Fibroblast of lung (primary cell): ENCODE results near the gene APOL4. TPM values are rescaled to one million over a fixed set of nuclear protein-coding genes. Genes with fewer than 3 reads are reported as not detected.

Experiments used
- DNase-seq, 2 donors: peaks; one replicate each; pipeline versions ENCODE4 v3.0.0 to v3.0.0-alpha.2; 2010; ENCODE audit warnings: low read depth in 2 of 2
- H2AFZ ChIP-seq: 2 replicates; pipeline ENCODE4 v1.5.1; 2012; ENCODE audit warnings: low read length, control low read depth, inconsistent platforms
- H3K27ac ChIP-seq: 2 replicates; pipeline ENCODE4 v1.5.1; 2011; ENCODE audit warnings: low read length, control low read depth; ENCODE audit not compliant: insufficient read depth
- H3K27me3 ChIP-seq: 2 replicates; pipeline ENCODE4 v1.5.1; 2011; ENCODE audit warnings: mild to moderate bottlenecking, low read length; ENCODE audit not compliant: control insufficient read depth, insufficient read depth
- H3K36me3 ChIP-seq: 2 replicates; pipeline ENCODE4 v1.5.1; 2011; ENCODE audit warnings: low read length; ENCODE audit not compliant: control insufficient read depth, insufficient read depth
- H3K4me1 ChIP-seq: 2 replicates; pipeline ENCODE4 v1.5.1; 2011; ENCODE audit warnings: low read length; ENCODE audit not compliant: control insufficient read depth, insufficient read depth; ENCODE audit errors: extremely low read depth
- H3K4me2 ChIP-seq: 2 replicates; pipeline ENCODE4 v1.5.1; 2011; ENCODE audit warnings: low read length, control low read depth; ENCODE audit not compliant: insufficient read depth; ENCODE audit errors: extremely low read depth
- H3K4me3 ChIP-seq, 4 experiments: fragments of 200-600 bp in 1 of 4; sonication (generic) in 1 of 4; replicated peaks in 1 of 4; 2 replicates each; pipeline ENCODE4 v1.5.1; 2011 to 2016; ENCODE audit warnings: low read length in 4 of 4, low read depth in 3 of 4, mild to moderate bottlenecking in 3 of 4, control low read depth in 2 of 4, inconsistent platforms in 1 of 4, mixed read lengths in 1 of 4; ENCODE audit not compliant: insufficient read depth in 1 of 4; ENCODE audit errors: control extremely low read depth in 1 of 4
- H3K79me2 ChIP-seq: 2 replicates; pipeline ENCODE4 v1.5.1; 2012; ENCODE audit warnings: mild to moderate bottlenecking, low read length, inconsistent platforms; ENCODE audit not compliant: control insufficient read depth, insufficient read depth
- H3K9ac ChIP-seq: 2 replicates; pipeline ENCODE4 v1.5.1; 2011; ENCODE audit warnings: mild to moderate bottlenecking, low read length, control low read depth; ENCODE audit not compliant: insufficient read depth
- H3K9me3 ChIP-seq: 2 replicates; pipeline ENCODE4 v1.5.1; 2012; ENCODE audit warnings: low read depth, low read length; ENCODE audit not compliant: control insufficient read depth, insufficient read depth
- H4K20me1 ChIP-seq: 2 replicates; pipeline ENCODE4 v1.5.1; 2011; ENCODE audit warnings: low read length; ENCODE audit not compliant: control insufficient read depth, insufficient read depth; ENCODE audit errors: extremely low read depth
- EZH2 ChIP-seq: IDR thresholded peaks from 2 replicates; pipeline ENCODE4 v1.5.1; 2012; ENCODE audit warnings: low read length, control low read depth, mild to moderate bottlenecking; ENCODE audit errors: missing control alignments
- polyA plus RNA-seq, 2 donors: library from polyadenylated mRNA; depleted of rRNA in 1 of 2; stranded (reverse) in 1 of 2; unstranded in 1 of 2; fragments of >200 nt; gene quantifications; 2 replicates each; pipeline ENCODE4 v1.2.1, GENCODE V29; 2011 to 2012; ENCODE audit warnings: missing spikeins in 1 of 2
- total RNA-seq: library from RNA; depleted of rRNA; stranded (reverse); fragments of >200 nt; gene quantifications from 2 replicates; pipeline ENCODE4 v1.2.1, GENCODE V29; 2014
- TF ChIP-seq, protein P1 (sequence below), 2 donors: IDR thresholded peaks in 1 of 2; conservative IDR thresholded peaks in 1 of 2; 1 replicate in 1 of 2; 2 replicates in 1 of 2; pipeline ENCODE4 v1.5.1; 2011 to 2012; ENCODE audit warnings: low read length in 2 of 2, control low read depth in 1 of 2, inconsistent platforms in 1 of 2, low read depth in 1 of 2, mild to moderate bottlenecking in 1 of 2

Gene APOL4
- total and polyA plus RNA-seq, 2 donors (not counting 1 experiment from before 2014, with no cell fraction given), result 0.31 to 2.0 TPM

DNA sequence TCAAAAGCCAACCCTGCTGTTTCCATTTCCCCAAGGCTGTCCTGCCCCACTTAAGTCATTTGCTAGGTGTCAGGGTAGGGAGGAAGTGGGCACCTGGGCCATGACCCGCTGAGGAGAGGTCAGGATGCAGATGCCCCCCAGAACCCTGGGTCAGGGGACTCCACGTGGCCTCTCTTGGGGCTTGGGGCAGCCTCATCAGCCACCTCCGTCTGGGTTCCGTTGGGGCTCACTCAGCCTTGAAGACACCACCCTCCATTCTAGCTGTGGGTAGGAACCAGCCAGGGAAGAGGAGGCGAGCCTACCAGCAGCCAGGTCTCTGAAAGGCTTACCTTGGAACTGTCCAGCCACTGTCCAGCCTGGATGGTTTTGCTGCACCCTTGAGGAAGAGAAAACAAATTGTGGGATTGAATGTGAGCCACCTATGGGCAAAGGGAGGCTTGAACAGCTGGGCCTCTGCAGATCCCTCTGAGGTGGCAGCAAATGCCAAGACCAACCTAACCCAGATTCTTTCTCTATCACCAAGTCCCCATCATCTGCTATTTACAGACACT lies 2.5 kb downstream of the APOL4 start:
- Histone ChIP-seq H3K4me3 (no peak overlapping the region), H3K79me2 (no peaks in the 10 kb centered on the region), H4K20me1 (no peaks in the 10 kb centered on the region), H2AFZ (no peak overlapping the region), H3K27me3 (no peaks in the 10 kb centered on the region), H3K9me3 (no peaks in the 10 kb centered on the region), H3K4me2 (no peak overlapping the region), H3K36me3 (no peaks in the 10 kb centered on the region), H3K4me1 (peaks cover 4% of the 10 kb centered on the region), H3K9ac (no peak overlapping the region), H3K27ac (no peak overlapping the region)
- TF ChIP-seq, protein P1, sequence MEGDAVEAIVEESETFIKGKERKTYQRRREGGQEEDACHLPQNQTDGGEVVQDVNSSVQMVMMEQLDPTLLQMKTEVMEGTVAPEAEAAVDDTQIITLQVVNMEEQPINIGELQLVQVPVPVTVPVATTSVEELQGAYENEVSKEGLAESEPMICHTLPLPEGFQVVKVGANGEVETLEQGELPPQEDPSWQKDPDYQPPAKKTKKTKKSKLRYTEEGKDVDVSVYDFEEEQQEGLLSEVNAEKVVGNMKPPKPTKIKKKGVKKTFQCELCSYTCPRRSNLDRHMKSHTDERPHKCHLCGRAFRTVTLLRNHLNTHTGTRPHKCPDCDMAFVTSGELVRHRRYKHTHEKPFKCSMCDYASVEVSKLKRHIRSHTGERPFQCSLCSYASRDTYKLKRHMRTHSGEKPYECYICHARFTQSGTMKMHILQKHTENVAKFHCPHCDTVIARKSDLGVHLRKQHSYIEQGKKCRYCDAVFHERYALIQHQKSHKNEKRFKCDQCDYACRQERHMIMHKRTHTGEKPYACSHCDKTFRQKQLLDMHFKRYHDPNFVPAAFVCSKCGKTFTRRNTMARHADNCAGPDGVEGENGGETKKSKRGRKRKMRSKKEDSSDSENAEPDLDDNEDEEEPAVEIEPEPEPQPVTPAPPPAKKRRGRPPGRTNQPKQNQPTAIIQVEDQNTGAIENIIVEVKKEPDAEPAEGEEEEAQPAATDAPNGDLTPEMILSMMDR (conservative IDR thresholded peaks at IDR 0.05 in 1 of 2, IDR thresholded peaks at IDR 0.05 in 1 of 2; ENCODE audit: low read depth in 1 of 2, low read length in 2 of 2), result no peak
- no peak for TF ChIP-seq EZH2
- DNase-seq, result no peak

DNA sequence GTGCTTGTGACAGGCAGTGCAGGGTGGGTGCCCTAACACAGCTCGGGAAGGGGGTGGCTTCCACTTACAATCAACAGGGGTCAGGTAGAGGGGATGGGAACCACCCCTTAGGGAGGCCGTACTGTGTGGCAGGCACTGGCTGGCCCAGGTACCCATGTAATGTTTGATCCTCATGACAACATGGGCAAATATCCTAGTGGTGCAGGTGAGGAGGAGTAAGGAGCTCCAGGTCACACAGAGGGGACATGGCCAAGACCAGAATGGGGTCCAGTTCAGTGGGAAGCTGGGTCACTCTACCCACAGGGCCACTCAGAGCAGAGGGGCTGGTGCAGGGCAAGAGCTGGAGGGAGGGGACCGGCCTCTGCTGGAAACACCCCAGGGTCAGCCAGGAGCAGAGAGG lies 3.1 kb downstream of the APOL4 start:
- no peak overlapping the region for H3K4me3 ChIP-seq
- no peak overlapping the region for H3K27ac ChIP-seq
- H3K79me2 ChIP-seq, result no peaks in the 10 kb centered on the region
- H4K20me1 ChIP-seq, result no peaks in the 10 kb centered on the region
- no peaks in the 10 kb centered on the region for H3K27me3 ChIP-seq
- DNase-seq, result no peak
- H2AFZ ChIP-seq, result no peak overlapping the region
- H3K4me2 ChIP-seq, result no peak overlapping the region
- peaks cover 4% of the 10 kb centered on the region for H3K4me1 ChIP-seq
- no peaks in the 10 kb centered on the region for H3K36me3 ChIP-seq
- no peaks in the 10 kb centered on the region for H3K9me3 ChIP-seq
- TF ChIP-seq, protein P1 (conservative IDR thresholded peaks at IDR 0.05 in 1 of 2, IDR thresholded peaks at IDR 0.05 in 1 of 2; ENCODE audit: low read depth in 1 of 2, low read length in 2 of 2), result no peak
- H3K9ac ChIP-seq, result no peak overlapping the region

DNA sequence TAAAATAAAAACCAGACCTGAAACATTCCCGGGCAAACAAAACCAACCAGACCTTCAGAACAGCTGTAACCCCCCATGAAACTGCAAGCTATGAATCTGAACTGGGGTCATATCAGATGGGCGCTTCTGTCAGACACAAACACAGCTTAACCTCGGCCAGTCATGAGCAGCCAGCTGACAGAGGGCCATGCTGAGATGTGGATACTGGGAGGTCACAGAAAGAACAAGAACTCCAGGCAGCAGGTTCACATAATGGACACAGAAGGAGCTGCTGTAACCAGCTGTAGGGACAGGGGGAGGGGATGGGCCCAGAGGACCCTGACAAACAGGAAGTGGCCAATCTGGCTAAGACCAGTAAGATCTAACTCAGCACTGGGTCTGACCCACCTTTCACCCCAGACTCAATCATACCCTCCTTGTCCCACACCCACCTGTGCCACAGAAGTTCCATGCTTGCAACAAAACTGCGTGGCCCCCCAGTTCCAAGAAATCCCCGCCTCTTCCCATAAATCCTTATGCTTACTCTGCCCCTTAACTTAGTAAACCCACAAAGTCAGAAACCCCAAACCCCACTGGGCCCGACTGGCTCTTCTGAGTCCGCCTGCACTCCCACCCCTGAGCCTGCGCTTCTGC lies 4.0 kb downstream of the APOL4 start:
- Histone ChIP-seq H2AFZ (no peak overlapping the region), H3K79me2 (no peaks in the 10 kb centered on the region), H3K27me3 (no peaks in the 10 kb centered on the region), H3K4me2 (no peak overlapping the region), H3K4me3 (no peak overlapping the region), H3K9me3 (no peaks in the 10 kb centered on the region), H3K27ac (no peak overlapping the region), H3K9ac (no peak overlapping the region), H3K4me1 (peaks cover 4% of the 10 kb centered on the region), H4K20me1 (no peaks in the 10 kb centered on the region), H3K36me3 (no peaks in the 10 kb centered on the region)
- no peak for TF ChIP-seq EZH2
- DNase-seq, result no peak
